Mesenteric fat pad (tissue), 1 donor: ENCODE data around the gene USP43. TPM values are rescaled to one million over a fixed set of nuclear protein-coding genes. Genes with fewer than 3 reads are reported as not detected.
"Not testable (repeated sequence)": the region's sequence is repeated elsewhere in the genome, so short reads cannot be mapped to it uniquely, and the experiment has no call there.

Experiments used
- DNase-seq: peaks from one replicate; pipeline ENCODE4 v3.0.0-alpha.2; 2020; ENCODE audit warnings: low spot score
- total RNA-seq: library from RNA; stranded (reverse); fragmentation: NEBNext Ultra II Directional; extraction: Animal tissue kit (Norgen Biotek cat#: 25700); gene quantifications from one replicate; pipeline ENCODE4 v1.2.1, GENCODE V29; 2021
- donor health status: DM: yes; HTN: yes; CAD: no.

The USP43 gene
- total RNA-seq, 1 donor from 2014 or later, result not detected

GRCh38 chr17:9663511-9663910, 18.2 kb downstream of the USP43 start:
- DNase-seq, result not testable (repeated sequence)

GRCh38 chr17:9666461-9667050, 21.2 kb downstream of the USP43 start:
- DNase-seq, result no peak

- DNase-seq, result no peak
Measured at GRCh38 chr17:9668517-9668916, 23.2 kb downstream of the USP43 start.

GRCh38 chr17:9669551-9670008, 24.3 kb downstream of the USP43 start:
- DNase-seq, result no peak

- no peak for DNase-seq
Measured at GRCh38 chr17:9670596-9670995, 25.3 kb downstream of the USP43 start.

- DNase-seq, result no peak
Measured at GRCh38 chr17:9671559-9671958, 26.2 kb downstream of the USP43 start.

- no peak for DNase-seq
Measured at GRCh38 chr17:9672266-9672665, 26.9 kb downstream of the USP43 start.

GRCh38 chr17:9672691-9673090, 27.4 kb downstream of the USP43 start:
- no peak for DNase-seq

GRCh38 chr17:9676084-9676483, 30.8 kb downstream of the USP43 start:
- no peak for DNase-seq

GRCh38 chr17:9676820-9677310, 31.5 kb downstream of the USP43 start:
- DNase-seq, result no peak

GRCh38 chr17:9677411-9677810, 32.1 kb downstream of the USP43 start:
- no peak for DNase-seq

GRCh38 chr17:9677896-9678295, 32.6 kb downstream of the USP43 start:
- DNase-seq, result no peak

GRCh38 chr17:9684955-9685621, 39.8 kb downstream of the USP43 start:
- DNase-seq, result no peak

GRCh38 chr17:9693755-9694154, 48.4 kb downstream of the USP43 start:
- DNase-seq, result no peak

- DNase-seq, result no peak
Measured at GRCh38 chr17:9696279-9697044, 51.1 kb downstream of the USP43 start.

GRCh38 chr17:9700136-9700535, 54.8 kb downstream of the USP43 start:
- no peak for DNase-seq

GRCh38 chr17:9700754-9701476, 55.6 kb downstream of the USP43 start:
- DNase-seq, result no peak

- DNase-seq, result no peak
Measured at GRCh38 chr17:9702482-9702881, 57.2 kb downstream of the USP43 start.

- DNase-seq, result no peak
Measured at GRCh38 chr17:9702914-9703780, 57.8 kb downstream of the USP43 start.

GRCh38 chr17:9703781-9704082, 58.4 kb downstream of the USP43 start:
- DNase-seq, result no peak

GRCh38 chr17:9705745-9706144, 60.4 kb downstream of the USP43 start:
- DNase-seq, result no peak
